Stimulated activated effector memory CD8-positive, alpha-beta T cell treated with anti-CD3 and anti-CD28 coated beads, Interleukin-12 subunit alpha, Interleukin-12 subunit beta, amount 100 ng/mL, for 72 hours (primary cell): ENCODE results near the gene RFX1.
A peak's percentile ranks its signal among the peaks of the same experiment; 100 is the strongest.

Experiments used
- ATAC-seq: fragments of 150-1000 bp; cut with Tn5 transposase; 2 replicates; pipeline ENCODE4 v1.10.0; 2021
- DNase-seq, 2 donors: peaks; one replicate each; pipeline ENCODE4 v3.0.0; 2021 to 2022; ENCODE audit warnings: low spot score in 2 of 2
- H3K27ac Mint-ChIP-seq: one replicate; pipeline ENCODE4 v1.8.0; 2022; ENCODE audit warnings: mild to moderate bottlenecking, mixed read lengths
- H3K36me3 Mint-ChIP-seq: one replicate; pipeline ENCODE4 v1.8.0; 2022; ENCODE audit warnings: mild to moderate bottlenecking, mixed read lengths
- H3K4me1 Mint-ChIP-seq: one replicate; pipeline ENCODE4 v1.8.0; 2022; ENCODE audit warnings: mixed read lengths
- H3K4me3 Mint-ChIP-seq: one replicate; pipeline ENCODE4 v1.8.0; 2022; ENCODE audit warnings: mild to moderate bottlenecking, mixed read lengths
- H3K9me3 Mint-ChIP-seq: one replicate; pipeline ENCODE4 v1.8.0; 2022; ENCODE audit warnings: mixed read lengths

Gene RFX1

DNA sequence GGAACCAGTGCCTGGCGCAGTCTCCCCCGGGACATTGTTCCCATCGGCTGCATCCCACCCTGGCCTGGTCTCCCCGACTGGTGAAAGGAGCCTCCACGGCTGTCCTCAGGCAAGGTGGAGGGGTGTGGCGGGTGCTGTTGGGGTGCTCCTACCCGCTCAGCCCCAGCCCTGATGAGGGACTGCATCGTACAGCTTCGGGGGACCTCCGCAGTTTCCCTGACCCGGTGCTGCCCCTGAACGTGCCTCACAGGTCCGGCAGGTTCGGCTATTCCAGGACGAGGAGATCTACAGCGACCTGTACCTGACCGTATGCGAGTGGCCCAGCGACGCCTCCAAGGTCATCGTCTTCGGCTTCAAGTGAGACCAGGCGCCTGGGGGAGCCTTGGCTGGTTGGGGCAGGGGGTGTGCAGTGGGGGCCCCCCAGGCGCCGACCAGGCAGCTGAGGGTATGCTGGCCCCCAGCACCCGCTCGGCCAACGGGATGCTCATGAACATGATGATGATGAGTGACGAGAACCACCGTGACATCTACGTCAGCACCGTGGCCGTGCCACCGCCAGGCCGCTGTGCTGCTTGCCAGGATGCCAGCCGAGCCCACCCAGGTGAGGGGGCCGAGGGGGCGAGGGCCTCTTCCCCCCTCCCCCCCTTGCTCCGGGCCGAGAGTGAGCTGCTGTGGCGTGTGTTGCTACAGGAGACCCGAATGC is 50.3 kb downstream of the RFX1 start:
- Mint-ChIP-seq H3K9me3 (no peaks in the 10 kb centered on the region), H3K4me3 (no peak overlapping the region), H3K27ac (no peak overlapping the region), H3K36me3 (peaks cover 65% of the 10 kb centered on the region), H3K4me1 (peaks cover 20% of the 10 kb centered on the region)
- DNase-seq: no peak
- ATAC-seq: no peak

GRCh38 chr19:13954185-13954584 is 51.9 kb downstream of the RFX1 start:
- peaks cover 51% of the 10 kb centered on the region for H3K36me3 Mint-ChIP-seq
- H3K9me3 Mint-ChIP-seq: no peaks in the 10 kb centered on the region
- no peak for DNase-seq
- peak overlapping the region; percentile 90 for H3K4me3 Mint-ChIP-seq
- ATAC-seq: no peak
- peak overlapping the region; percentile 94 for H3K27ac Mint-ChIP-seq
- H3K4me1 Mint-ChIP-seq: peaks cover 20% of the 10 kb centered on the region

DNA sequence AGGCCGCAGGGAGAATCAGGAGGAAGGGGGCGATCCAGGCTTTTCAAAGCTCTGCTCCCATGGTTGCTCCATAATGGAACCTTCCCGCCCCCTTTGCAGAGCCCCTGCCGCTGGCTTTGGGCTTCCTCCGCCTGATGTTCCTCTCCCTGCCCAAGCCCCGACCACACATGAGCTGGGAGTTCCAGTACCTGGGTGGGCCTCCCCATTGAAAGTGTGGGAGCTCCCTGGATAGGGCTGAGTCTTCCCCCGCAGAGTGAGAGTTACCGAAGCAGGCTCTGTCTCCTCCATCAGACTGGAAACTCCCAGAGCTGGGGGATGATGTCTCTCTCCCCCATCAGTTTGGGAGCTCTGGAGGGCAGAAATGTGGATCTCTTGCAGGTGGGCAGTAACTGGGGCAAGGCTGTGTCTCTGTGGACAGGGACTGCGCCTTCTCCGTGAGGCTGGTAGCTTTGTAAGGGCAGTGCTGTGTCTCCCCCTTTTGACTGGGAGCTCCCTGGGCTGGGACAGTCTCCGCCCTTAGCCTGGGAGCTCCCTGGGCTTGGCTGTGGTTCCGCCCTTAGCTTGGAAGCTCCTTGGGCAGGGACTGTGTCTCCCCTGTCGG is 53.1 kb downstream of the RFX1 start:
- Mint-ChIP-seq H3K4me3 (peak overlapping the region; percentile 90), H3K27ac (peak overlapping the region; percentile 94), H3K4me1 (peaks cover 20% of the 10 kb centered on the region), H3K36me3 (peaks cover 43% of the 10 kb centered on the region), H3K9me3 (no peaks in the 10 kb centered on the region)
- peak in 1 of 2 donors; percentile 57 for DNase-seq
- ATAC-seq: no peak

GRCh38 chr19:13952154-13952930 is 53.8 kb downstream of the RFX1 start, which contains the start of gene DCAF15:
Gene DCAF15 (plus strand): TSS chr19:13952509. CDS start chr19:13952513, 4 bp downstream.
- DNase-seq (peak; percentile 97 to 99), ATAC-seq (peak; percentile 98)
- Mint-ChIP-seq H3K4me1 (peaks cover 20% of the 10 kb centered on the region), H3K36me3 (peaks cover 36% of the 10 kb centered on the region), H3K4me3 (peak within 1 kb of the TSS; percentile 90), H3K27ac (peak within 1 kb of the TSS; percentile 94), H3K9me3 (no peaks in the 10 kb centered on the region)

- peak overlapping the region; percentile 90 for H3K4me3 Mint-ChIP-seq
- H3K27ac Mint-ChIP-seq: peak overlapping the region; percentile 94
- DNase-seq: no peak
- peak; percentile 29 for ATAC-seq
- H3K36me3 Mint-ChIP-seq: peaks cover 30% of the 10 kb centered on the region
- H3K4me1 Mint-ChIP-seq: peaks cover 20% of the 10 kb centered on the region
- H3K9me3 Mint-ChIP-seq: no peaks in the 10 kb centered on the region
These were observed 54.3 kb downstream of the RFX1 start for GRCh38 chr19:13951799-13952153.

DNA sequence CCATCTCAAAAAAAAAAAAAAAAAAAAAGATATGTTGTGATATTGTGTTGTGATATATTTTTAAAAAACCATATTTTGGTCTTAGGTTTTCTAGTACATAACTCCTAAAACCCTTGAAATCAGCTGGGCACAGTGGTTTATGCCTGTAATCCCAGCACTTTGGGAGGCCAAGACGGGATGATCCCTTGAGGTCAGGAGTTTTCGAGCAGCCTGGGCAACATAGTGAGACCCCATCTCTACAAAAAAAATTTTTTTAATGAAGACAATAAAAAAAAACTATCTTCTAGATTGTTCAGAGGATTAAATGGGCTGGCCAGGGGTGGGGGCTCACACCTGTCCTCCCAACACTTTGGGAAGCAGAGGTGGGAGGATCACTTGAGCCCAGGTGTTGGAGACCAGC is 55.1 kb downstream of the RFX1 start:
- Mint-ChIP-seq H3K36me3 (peaks cover 23% of the 10 kb centered on the region), H3K9me3 (no peaks in the 10 kb centered on the region), H3K4me3 (peak overlapping the region; percentile 90), H3K27ac (peak overlapping the region; percentile 94), H3K4me1 (peaks cover 20% of the 10 kb centered on the region)
- DNase-seq (no peak), ATAC-seq (no peak)

DNA sequence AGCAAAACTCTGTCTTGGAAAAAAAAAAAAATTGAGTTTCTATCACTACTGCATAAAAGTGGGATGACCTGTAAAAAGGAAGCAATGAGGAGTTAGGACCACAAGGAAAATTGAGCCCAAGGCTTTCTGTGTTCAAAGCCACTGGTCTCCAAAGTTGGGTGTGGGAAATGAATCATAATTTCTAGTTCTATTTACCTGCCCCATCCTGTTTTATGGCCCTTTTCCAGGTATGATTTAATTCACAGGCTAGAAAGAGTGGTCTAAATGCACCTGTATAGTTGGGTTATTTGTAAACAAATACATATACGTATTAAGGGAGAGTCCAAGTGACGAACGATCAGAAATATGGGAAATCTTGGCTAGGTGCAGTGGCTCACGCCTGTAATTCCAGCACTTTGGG is 59.7 kb downstream of the RFX1 start:
- H3K9me3 Mint-ChIP-seq: no peaks in the 10 kb centered on the region

GRCh38 chr19:13942023-13942684 is 64.0 kb downstream of the RFX1 start:
- Mint-ChIP-seq H3K36me3 (no peaks in the 10 kb centered on the region), H3K4me1 (peaks cover 6% of the 10 kb centered on the region), H3K27ac (no peak overlapping the region), H3K4me3 (no peak overlapping the region), H3K9me3 (no peaks in the 10 kb centered on the region)
- DNase-seq: no peak
- ATAC-seq: no peak

More for the DNA sequence above, 59.7 kb downstream of the RFX1 start:
- Mint-ChIP-seq H3K36me3 (no peaks in the 10 kb centered on the region), H3K27ac (no peak overlapping the region), H3K4me1 (no peaks in the 10 kb centered on the region), H3K4me3 (no peak overlapping the region)
- no peak for ATAC-seq
- DNase-seq: no peak

DNA sequence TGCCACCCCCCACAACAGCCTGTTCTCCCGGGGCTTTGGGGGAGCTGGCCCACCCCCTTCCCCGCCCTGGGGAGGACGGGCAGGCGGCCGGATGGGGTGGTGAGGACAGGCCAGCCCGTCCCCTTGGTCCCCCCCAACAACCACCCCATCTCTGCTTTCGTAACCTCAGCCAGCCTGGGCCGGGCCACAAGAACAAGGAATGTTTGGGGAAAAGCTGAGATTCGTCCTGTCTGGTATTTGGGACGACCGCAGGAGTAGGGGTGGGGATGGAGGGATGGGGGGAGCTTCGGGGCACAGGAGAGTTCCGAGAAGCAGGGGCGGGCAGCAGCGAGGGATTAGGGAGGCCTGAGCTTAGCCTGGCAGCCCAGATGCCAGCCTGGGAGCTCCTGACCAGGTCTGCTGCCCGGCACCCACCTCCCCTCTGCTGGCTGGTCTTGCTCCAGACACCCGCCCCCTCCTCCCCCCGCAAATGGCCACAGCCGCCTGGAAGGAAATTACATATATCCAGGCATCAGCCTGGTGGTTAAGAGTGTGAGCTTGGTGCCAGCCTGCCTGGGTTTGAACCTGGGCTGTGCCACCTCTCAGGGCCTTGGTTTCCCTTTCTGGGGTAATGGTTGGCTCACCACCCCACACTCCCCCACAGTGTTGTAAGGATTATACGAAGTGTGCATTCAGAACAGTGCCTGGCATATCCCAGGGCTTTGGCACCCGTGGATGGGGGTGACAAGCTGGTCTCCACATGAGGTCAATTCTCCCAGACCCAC is 67.6 kb downstream of the RFX1 start, which contains the start of gene PODNL1:
PODNL1 (minus strand) TSS at position 117 of the 764 bp plus-strand sequence. CDS start 236 bp downstream, outside the sequence.
- no peak within 1 kb of the TSS for H3K4me3 Mint-ChIP-seq
- ATAC-seq (no peak), DNase-seq (no peak)
- H3K4me1 Mint-ChIP-seq: peaks cover 22% of the 10 kb centered on the region
- H3K9me3 Mint-ChIP-seq: no peaks in the 10 kb centered on the region
- peak within 1 kb of the TSS; percentile 16 for H3K27ac Mint-ChIP-seq
- H3K36me3 Mint-ChIP-seq: no peaks in the 10 kb centered on the region

GRCh38 chr19:13937479-13938300 is 68.4 kb downstream of the RFX1 start:
- Mint-ChIP-seq H3K4me3 (no peak overlapping the region), H3K9me3 (no peaks in the 10 kb centered on the region), H3K4me1 (peaks cover 25% of the 10 kb centered on the region), H3K27ac (peak overlapping the region; percentile 16), H3K36me3 (no peaks in the 10 kb centered on the region)
- DNase-seq (no peak), ATAC-seq (no peak)

DNA sequence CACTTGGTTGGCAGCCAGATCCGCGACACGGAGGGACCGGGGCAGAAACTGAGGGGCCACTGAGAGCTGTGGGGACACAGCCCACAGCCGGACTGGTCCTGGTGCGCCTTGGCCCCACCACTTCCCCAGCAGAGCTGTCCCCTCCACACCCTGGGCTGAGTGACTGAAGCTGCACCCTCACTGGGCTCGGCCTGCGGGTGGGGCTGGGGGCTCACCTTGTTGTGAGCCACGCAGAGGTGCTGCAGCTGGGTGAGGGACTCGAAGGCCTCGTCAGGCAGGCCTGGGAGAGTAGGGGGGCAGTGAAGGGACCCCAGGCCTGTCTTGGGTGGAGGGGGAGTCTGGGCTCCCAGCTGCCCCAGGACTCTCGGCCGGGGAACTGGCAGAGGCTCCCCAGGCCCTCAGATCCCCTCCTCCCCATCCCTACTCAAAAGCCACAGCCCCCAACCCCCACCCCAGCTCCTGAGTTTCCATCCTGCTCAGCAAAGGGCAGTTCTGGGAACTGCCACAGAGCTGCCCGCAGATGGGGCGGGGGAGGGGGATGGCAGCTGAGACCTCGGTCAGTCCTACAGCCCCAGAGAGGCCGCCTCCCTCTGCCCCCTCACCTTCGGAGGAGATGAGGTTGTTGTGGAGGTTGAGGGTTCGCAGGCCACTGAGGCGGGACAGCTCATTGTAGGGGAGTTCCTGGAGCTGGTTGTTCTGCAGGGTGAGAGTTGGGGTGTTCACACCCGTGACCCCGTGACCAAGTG is 70.2 kb downstream of the RFX1 start:
- H3K36me3 Mint-ChIP-seq: no peaks in the 10 kb centered on the region

GRCh38 chr19:13934785-13935109 is 71.4 kb downstream of the RFX1 start:
- H3K9me3 Mint-ChIP-seq: no peaks in the 10 kb centered on the region
- no peak overlapping the region for H3K27ac Mint-ChIP-seq
- H3K4me1 Mint-ChIP-seq: peaks cover 25% of the 10 kb centered on the region
- DNase-seq (no peak), ATAC-seq (no peak)
- H3K4me3 Mint-ChIP-seq: no peak overlapping the region
- no peaks in the 10 kb centered on the region for H3K36me3 Mint-ChIP-seq

More for the DNA sequence above, 70.2 kb downstream of the RFX1 start:
- no peaks in the 10 kb centered on the region for H3K9me3 Mint-ChIP-seq
- no peak for ATAC-seq
- H3K27ac Mint-ChIP-seq: no peak overlapping the region
- H3K4me3 Mint-ChIP-seq: no peak overlapping the region
- DNase-seq: no peak
- peaks cover 25% of the 10 kb centered on the region for H3K4me1 Mint-ChIP-seq

- Mint-ChIP-seq H3K36me3 (peaks cover 13% of the 10 kb centered on the region), H3K9me3 (no peaks in the 10 kb centered on the region), H3K27ac (no peak overlapping the region), H3K4me3 (no peak overlapping the region), H3K4me1 (peaks cover 25% of the 10 kb centered on the region)
- ATAC-seq (no peak), DNase-seq (no peak)
These were observed 73.2 kb downstream of the RFX1 start for GRCh38 chr19:13932911-13933393.
